HL-60 (cell line): ENCODE measurements around the gene ISYNA1.

ENCODE experiments used
- GABPA ChIP-seq: IDR thresholded peaks from 2 replicates; pipeline ENCODE4 v1.6.1; 2012; ENCODE audit warnings: low read depth
- POLR2AphosphoS5 ChIP-seq: IDR thresholded peaks from 2 replicates; pipeline ENCODE4 v1.6.1; 2012; ENCODE audit warnings: low read depth
- SPI1 ChIP-seq: IDR thresholded peaks from 2 replicates; pipeline ENCODE4 v1.6.1; 2012; ENCODE audit warnings: low read depth, mild to moderate bottlenecking, borderline replicate concordance
- TF ChIP-seq, protein P1 (sequence below): IDR thresholded peaks from one replicate; pipeline ENCODE4 v1.5.1; 2011; ENCODE audit warnings: low read length, control low read depth, inconsistent platforms; ENCODE audit not compliant: insufficient read depth
- TF ChIP-seq, protein P2 (sequence below): IDR thresholded peaks from 2 replicates; pipeline ENCODE4 v1.6.1; 2012; ENCODE audit warnings: low read depth; ENCODE audit not compliant: insufficient replicate concordance

DNA sequence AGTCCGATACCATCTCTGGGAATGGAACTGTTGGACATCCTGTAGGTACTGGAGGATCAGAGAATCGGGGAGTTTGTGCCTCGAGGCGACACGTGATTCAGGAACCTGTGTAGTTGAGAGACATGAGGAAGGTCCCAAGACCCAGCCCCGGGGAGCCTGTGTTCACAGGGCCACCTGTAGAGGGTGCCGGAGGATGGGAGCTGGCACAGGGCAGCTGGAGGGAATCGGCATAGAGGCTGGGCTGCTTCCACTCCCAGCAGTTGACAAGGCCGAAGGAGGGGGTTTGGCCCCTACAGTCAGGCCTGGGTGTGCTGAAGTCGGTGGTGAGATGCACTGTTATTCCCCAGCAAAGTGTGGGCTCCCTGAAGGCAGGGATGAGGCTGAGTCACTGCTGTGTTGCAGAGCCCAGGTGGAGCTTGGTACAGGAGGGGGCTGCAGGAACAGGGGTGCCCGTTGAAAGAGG is 2.5 kb upstream of the ISYNA1 start:
- TF ChIP-seq, protein P1, sequence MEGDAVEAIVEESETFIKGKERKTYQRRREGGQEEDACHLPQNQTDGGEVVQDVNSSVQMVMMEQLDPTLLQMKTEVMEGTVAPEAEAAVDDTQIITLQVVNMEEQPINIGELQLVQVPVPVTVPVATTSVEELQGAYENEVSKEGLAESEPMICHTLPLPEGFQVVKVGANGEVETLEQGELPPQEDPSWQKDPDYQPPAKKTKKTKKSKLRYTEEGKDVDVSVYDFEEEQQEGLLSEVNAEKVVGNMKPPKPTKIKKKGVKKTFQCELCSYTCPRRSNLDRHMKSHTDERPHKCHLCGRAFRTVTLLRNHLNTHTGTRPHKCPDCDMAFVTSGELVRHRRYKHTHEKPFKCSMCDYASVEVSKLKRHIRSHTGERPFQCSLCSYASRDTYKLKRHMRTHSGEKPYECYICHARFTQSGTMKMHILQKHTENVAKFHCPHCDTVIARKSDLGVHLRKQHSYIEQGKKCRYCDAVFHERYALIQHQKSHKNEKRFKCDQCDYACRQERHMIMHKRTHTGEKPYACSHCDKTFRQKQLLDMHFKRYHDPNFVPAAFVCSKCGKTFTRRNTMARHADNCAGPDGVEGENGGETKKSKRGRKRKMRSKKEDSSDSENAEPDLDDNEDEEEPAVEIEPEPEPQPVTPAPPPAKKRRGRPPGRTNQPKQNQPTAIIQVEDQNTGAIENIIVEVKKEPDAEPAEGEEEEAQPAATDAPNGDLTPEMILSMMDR: peak; percentile 39
- TF ChIP-seq POLR2AphosphoS5 (no peak), SPI1 (no peak), GABPA (no peak)
- TF ChIP-seq, protein P2, sequence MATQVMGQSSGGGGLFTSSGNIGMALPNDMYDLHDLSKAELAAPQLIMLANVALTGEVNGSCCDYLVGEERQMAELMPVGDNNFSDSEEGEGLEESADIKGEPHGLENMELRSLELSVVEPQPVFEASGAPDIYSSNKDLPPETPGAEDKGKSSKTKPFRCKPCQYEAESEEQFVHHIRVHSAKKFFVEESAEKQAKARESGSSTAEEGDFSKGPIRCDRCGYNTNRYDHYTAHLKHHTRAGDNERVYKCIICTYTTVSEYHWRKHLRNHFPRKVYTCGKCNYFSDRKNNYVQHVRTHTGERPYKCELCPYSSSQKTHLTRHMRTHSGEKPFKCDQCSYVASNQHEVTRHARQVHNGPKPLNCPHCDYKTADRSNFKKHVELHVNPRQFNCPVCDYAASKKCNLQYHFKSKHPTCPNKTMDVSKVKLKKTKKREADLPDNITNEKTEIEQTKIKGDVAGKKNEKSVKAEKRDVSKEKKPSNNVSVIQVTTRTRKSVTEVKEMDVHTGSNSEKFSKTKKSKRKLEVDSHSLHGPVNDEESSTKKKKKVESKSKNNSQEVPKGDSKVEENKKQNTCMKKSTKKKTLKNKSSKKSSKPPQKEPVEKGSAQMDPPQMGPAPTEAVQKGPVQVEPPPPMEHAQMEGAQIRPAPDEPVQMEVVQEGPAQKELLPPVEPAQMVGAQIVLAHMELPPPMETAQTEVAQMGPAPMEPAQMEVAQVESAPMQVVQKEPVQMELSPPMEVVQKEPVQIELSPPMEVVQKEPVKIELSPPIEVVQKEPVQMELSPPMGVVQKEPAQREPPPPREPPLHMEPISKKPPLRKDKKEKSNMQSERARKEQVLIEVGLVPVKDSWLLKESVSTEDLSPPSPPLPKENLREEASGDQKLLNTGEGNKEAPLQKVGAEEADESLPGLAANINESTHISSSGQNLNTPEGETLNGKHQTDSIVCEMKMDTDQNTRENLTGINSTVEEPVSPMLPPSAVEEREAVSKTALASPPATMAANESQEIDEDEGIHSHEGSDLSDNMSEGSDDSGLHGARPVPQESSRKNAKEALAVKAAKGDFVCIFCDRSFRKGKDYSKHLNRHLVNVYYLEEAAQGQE: no peak
